Measurements from ENCODE around the gene PROCR.
"Not testable (repeated sequence)": the region's sequence is repeated elsewhere in the genome, so short reads cannot be mapped to it uniquely, and the experiment has no call there.

The PROCR gene

GRCh38 chr20:35193031-35193791 lies 21.3 kb downstream of the PROCR start:
- DNase-seq, result not testable (repeated sequence)

DNA sequence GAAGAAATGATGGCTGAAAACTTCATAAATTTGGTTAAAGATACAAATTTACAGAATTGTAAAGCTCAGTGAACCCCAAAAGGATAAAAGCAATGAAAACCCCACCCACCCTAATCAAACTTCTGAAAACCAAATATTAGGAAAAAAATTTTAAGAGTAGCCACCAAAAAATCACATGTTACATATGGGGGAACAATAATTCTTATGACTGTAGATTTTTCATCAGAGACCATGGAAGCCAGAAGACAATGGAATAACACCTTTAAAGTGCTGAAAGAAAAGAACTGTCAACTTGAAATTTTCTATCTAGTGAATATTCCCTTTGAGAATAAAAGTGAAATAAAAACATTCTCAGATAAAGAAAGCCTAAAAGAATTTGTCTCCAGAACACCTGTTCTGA lies 24.4 kb downstream of the PROCR start:
- DNase-seq, result no peak

DNA sequence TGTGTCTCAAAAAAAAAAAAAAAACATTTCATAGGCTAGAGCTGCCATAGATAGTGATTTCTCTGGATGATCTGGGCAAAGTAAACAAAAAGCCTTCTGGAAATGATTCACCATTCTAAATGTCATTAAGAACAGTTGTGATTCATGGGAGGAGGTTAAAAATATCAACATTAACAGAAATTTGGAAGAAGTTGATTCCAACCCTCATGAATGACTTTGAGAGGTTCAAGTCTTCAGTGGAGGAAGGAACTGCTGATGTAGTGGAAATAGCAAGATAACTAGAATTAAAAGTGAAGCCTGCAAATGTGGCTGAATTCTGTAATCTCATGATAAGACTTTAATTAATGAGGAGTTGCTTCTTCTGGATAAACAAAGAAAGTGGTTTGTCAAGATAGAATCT lies 27.9 kb downstream of the PROCR start:
- DNase-seq, result no peak

DNA sequence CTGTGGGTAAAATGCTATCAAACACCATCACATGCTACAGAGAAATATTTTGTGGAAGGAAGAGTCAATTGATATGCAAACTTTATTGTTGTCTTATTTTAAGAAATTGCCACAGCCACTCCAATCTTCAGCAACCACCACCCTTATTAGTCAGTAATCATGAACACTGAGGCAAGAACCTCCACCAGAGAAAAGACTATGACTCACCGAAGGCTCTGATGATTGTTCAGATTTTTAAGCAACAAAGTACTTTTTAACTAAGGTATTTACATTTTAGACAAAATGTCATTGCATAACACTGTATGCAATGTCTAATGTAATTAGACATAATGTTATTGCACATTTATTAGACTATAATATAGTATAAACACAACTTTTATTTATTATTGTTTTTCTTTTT lies 28.4 kb downstream of the PROCR start:
- no peak for DNase-seq

DNA sequence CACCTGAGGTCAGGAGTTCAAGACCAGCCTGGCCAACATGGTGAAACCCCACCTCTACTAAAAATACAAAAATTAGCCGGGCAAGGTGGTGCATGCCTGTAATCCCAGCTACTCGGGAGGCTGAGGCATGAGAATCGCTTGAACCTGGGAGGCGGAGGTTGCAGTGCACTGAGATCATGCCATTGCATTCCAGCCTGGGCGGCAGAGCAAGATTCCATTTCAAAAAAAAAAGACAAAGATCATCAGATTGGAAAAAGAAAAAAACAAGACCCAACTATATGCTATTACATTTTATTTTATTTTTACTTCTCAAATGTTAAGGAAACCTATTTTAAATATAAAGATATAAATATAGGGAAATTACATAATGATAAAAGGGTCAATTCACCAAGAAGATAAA lies 29.6 kb downstream of the PROCR start:
- DNase-seq, result not testable (repeated sequence)

GRCh38 chr20:35206802-35207201 lies 34.9 kb downstream of the PROCR start:
- no peak for DNase-seq

DNA sequence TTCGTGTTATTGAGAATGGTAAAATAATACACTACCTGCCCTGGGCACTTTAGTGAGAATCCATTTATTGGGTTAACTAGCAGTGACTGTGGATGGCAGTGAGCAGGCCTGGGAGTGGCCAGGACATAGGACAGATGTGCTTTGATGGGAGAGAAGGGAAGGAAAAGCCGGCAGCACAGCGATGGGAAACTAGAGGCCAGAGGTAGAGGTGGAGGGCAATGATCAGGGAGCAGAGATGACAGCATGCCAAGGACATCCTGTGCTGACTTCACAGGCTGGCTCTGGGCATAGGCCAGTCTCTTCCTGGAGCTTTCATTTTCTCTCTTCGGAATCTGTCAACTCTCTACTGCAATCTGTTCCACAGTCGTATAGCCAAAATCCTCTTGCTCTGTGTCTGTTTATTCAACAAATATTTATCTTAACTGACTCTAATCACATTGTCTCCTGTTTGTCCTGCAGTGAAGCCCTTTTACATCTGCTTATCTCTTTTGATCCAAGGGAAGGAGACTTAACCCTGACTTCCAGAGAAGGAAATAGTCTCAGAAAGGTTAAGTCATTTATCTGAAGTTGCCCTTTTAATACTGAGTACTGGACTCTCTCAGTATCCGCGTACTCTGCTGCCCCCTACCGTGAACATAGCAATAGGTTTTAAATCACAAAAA lies 36.2 kb downstream of the PROCR start:
- DNase-seq, result peak; percentile 60

DNA sequence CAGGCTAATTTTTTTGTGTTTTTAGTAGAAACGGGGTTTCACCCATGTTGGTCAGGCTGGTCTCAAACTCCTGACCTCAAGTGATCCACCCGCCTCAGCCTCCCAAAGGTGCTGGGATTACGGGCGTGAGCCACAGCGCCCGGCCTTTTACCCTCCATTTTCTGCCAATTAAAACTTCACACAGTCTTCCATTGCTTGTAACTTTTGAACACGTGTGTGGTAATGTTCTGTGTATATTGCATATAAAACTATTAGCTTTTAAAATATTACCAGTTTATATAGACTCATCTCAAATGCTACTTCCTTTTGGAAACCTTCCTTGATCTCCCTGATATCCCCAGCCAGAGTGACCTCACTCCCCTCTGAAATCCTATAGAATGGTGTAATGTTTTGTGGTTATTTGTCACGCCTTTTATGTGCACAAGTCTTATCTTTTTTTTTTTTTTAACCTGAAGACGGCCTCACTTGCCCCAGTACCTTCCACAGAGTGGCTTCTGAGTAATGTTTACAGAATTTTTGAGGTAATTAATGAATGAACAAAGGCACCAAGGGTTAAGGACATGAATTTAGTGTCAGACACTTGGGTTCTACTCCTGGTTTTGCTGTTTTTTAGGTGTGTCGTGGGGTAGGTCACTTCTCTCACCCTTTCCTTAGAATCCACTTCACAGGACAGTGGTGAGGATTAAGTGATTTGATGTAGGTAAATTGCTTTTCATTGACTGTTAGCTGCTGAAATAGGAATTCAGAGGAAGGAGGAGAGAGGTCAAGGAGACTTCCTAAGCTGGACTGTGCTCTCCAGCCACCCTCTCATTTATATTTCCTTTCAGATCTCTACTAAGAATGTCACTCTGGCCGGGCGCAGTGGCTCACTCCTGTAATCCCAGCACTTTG lies 43.4 kb downstream of the PROCR start:
- DNase-seq, result peak; percentile 73

DNA sequence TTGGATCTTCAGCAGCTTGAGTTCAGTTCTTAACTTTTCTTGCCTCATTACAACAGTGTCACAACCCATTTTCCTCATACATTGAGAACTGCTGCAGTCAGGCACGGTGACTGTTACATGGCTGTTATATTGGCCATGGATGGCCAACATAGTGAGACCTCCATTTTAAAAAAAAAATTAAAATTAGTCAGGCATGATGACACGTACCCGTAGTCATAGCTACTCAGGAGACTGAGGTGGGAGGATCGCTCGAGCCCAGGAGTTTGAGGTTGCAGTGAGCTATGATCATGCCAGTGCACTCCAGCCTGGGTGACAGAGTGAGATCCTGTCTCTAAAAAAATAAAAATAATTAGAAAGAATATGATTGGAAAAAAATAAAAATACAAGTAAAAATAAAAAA lies 44.7 kb downstream of the PROCR start:
- DNase-seq, result no peak

DNA sequence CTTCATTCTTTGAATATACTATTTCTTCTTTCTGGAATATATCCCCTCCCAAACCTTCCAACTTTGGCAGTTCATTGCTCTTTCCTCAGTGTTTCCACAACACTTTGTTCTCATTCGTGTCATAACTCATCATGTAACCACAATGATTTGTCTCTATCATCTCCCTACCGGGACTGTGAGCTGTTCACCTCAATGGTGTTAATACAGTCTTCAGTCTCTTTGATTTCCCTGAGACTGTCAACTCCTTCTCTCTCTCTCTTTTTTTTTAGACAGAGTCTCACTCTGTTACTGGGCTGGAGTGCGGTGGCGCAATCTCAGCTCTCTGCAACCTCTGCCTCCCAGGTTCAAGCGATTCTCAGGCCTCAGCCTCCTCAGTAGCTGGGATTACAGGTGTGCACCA lies 52.1 kb downstream of the PROCR start:
- no peak for DNase-seq

DNA sequence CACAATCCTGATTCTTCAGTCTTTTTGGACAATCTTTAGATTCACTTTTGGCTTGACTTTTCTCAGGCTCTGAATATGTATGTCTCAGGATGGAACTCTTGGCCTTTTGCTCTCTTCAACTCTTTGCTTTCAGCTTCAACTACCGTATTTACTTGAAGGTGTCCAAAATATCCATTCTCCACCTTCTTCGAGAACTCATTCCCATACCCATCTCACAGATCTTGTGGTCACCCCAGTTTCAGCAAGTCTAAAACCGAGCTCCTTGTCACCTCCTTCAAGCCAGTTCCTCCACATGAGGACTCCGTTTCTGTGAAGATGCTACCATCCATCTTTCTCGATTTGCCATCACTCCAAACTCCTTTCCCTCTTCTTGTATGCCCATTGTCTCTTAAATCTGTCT lies 52.7 kb downstream of the PROCR start:
- no peak for DNase-seq

GRCh38 chr20:35225319-35226125 lies 53.6 kb downstream of the PROCR start:
- no peak for DNase-seq

- no peak for DNase-seq
Measured at GRCh38 chr20:35226126-35226883, 54.4 kb downstream of the PROCR start, which contains the start of gene MMP24. Gene MMP24, plus strand, starts transcription at chr20:35226690. Its CDS starts 49 bp downstream, at chr20:35226739.
